Measurements from ENCODE around the gene TTC34.

The TTC34 gene

DNA sequence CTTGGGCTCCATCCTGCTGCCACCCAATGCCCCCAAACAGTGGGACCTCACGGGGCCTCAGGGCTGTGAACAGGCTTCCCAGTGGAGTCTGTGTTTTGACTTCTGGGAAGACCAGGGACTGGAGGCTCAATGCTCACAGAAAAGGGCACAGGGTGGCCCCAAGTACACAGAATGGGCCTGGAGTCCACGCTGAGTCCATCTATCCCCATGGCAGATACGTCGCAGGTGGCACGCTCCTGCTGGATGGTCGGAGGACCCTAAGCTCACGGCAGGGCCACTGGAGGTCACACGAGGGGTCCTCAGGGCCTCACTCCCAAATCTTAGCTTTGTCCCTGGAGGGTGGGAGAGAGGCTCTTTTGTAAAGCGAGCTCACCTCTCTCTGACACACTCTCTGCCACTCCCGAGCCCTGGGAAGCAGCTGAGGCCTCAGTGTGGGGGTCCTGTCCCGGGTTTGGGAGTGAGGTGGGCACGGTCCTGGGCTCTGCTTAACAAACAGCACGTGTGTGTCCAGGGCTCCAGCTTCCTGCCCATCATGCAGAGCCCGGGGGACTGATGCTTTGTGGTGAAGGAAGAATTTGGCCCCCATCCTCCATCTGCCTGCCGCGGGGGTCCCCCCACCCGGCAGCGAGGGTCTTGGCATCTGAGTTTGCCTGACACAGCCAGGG is 27.2 kb upstream of the TTC34 start:
- no peak for DNase-seq (ENCODE audit: low spot score)

DNA sequence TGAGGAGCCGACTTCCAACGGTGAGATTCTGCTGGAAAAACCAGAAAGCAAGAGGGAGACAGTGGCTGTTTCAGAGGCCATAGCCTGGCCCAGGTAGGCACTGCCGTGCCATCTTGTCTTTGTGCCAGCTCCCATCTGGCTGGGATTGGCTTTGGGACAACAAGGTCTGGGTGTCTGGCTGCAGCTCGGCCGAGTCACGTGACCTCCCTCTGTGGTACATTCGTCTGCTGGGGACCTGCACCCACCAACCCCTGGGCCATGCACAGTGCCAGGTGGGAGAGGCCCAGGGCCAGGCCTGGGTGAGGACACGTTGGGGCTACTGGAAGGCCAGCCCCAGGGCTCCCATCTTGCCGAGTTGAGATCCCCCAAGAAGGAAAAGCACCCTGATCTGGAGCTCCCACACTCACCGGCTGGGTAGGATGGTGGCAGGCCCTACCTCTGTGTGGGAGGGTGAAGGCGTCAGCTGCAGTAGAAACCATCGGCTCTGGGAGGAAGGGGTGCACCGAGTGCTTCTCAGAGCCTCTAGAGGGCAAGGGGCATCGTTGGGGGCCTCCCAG is 25.3 kb upstream of the TTC34 start:
- DNase-seq (ENCODE audit: low spot score): no peak

DNA sequence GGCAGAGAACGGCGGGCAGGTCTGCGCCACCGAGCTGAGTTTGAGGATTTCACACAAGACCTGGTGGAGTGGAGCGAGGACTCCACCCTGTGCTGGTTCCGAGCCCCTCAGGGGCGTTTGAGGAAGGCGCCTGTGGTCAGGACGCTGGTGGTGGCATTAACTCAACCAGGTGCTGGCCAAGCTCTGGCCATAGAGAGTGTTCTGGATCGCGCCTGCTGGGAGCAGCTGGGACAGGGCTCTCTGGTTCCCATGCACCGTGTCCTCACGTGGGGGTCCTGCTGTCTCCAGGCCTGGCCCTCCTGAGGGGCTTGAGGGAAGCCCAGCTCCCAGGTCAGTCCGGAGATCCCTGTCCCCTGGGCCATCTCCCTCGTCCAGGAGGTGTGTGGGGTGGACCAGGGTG is 24.8 kb upstream of the TTC34 start:
- DNase-seq (ENCODE audit: low spot score): no peak

DNA sequence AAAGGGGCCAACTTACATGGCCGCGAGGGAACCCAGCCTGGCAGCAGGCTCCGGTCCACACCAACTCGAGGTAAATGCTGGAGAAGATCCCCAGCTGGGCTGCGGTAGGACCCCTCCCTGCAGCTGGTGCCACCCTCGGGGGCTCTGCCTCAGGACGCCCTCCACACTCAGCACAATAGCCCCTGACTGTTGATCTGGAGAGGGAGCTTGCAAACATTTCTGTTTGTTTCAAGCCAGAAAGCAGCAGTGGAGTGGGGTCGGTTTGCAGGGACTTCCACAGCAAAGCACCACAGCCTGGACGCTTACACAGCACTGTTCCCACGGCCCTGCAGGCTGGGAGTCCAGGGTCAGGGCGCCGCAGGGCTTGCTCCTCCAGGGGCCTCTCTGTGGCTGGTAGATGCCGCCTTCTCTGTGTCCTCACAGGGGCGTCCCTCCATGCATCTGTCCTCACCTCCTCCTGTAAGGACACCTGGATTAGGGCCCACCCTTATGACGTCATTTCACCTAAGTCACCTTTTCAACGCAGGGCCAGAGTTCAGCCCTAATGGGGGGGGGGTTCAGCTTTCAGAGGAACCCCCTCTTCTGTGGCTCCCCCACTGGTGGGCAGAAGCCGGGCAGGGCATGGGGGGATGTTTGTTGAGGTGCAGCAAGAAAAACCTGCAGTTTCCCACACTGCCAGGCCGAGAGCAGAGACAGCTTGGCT is 24.1 kb upstream of the TTC34 start:
- no peak for DNase-seq (ENCODE audit: low spot score)

- DNase-seq (ENCODE audit: low spot score): no peak
Measured at GRCh38 chr1:2824999-2825398, 23.5 kb upstream of the TTC34 start.

GRCh38 chr1:2823921-2824610 is 22.6 kb upstream of the TTC34 start:
- DNase-seq (ENCODE audit: low spot score): no peak

- DNase-seq (ENCODE audit: low spot score): no peak
Measured at GRCh38 chr1:2822621-2823145, 21.2 kb upstream of the TTC34 start.

DNA sequence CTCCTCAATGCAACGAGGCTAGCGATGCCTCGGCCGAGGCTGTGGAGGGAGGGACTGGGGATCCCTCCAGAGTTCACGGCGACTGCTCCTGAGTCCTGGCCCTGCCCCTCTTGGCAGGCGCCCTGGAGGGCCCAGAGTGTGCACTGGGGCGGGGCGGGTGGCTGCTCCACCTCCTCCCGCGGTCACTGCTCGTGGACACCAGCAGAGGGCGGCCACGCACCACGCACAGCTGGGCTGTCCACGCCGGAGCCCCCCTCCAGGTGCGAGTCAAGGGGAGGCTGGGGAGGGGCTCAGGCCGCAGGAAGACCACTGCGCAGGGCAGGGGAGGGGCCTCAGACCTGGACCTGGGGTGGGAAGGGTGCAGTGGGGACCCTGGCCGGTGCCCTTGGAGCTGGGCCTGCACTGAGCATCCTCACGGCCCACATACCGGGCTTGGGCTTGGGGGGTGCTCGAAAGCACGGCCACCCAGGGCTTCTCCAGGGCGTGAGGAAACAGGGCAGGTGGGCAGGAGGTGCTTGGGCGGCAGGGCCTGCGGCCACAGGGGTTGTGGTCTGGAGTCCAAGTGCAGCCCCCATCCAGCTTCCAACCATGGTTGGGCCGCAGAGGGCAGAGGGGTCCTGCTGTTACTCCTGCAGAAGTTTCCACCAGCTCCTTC is 20.6 kb upstream of the TTC34 start:
- DNase-seq (ENCODE audit: low spot score): peak; percentile 60

GRCh38 chr1:2821373-2821955 is 20.0 kb upstream of the TTC34 start:
- DNase-seq (ENCODE audit: low spot score): no peak

DNA sequence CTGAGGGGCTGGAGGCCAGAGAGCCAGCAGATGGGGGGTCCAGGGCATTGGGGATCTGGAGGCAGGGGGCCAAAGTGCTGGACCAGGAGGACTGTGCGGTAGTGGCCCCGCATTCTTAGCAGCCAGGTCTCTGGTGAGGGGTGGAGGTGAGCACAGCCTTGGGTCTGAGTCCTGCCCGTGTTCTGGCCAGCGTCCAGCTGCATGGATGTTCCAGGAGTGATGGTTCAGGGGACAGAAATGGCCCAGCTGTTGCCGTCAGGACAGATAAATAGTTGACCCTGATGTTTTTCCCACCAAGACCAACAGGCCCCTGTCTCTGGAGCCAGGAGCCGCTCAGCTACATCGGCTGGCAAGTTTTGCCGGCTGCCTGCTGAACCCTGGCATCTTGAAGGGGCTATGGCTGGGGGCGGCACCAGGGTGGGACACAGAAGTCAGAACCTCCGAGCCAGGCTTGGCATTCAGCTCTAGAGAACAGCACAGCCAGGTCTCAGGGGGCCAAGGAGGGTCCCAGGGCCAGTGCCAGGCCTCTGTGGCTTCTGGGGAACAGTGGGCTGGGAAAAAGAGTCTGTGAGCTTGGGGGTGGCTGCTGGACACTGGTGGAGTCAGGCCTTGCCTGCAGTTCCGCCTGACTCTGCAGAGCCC is 19.4 kb upstream of the TTC34 start:
- DNase-seq (ENCODE audit: low spot score): no peak

GRCh38 chr1:2819831-2820730 is 18.6 kb upstream of the TTC34 start:
- no peak for DNase-seq (ENCODE audit: low spot score)

DNA sequence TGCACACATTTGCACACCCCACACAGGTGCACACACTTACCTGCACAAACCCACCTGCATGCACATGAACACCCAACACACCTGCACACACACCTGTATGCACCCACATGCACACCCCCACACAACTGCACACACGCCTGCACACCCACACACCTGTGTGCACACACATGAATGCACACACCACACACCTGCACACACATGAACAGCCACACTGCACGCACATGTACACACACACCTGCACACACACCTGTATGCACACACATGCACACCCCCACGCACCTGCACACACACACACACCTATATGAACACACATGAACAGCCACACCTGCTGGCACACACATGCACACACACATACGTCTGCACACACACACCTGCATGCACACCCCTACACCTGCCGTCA is 17.9 kb upstream of the TTC34 start:
- no peak for DNase-seq (ENCODE audit: low spot score)

GRCh38 chr1:2817784-2818564 is 16.5 kb upstream of the TTC34 start:
- DNase-seq (ENCODE audit: low spot score): no peak

- no peak for DNase-seq (ENCODE audit: low spot score)
Measured at GRCh38 chr1:2816786-2817185, 15.3 kb upstream of the TTC34 start.

DNA sequence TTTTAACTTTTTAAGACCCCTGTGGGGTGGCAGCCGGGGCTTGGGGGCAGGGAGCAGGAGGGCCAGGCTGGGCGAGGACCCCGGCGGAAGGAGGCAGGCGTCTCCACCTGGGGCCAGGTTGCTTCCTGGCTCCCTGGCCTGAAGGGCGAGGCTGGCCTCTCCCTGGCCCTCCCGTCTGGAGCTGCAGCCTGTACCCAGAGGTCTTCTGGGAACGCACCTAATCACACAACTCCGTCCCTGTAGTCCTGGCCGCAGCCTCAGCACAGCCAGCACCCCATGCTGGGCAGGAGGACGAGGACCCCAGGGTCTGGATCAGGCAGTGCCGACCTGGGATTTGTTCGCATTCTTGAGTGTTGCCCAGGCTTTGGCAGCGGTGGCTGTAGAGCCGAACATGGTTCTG is 14.1 kb upstream of the TTC34 start:
- DNase-seq (ENCODE audit: low spot score): no peak

DNA sequence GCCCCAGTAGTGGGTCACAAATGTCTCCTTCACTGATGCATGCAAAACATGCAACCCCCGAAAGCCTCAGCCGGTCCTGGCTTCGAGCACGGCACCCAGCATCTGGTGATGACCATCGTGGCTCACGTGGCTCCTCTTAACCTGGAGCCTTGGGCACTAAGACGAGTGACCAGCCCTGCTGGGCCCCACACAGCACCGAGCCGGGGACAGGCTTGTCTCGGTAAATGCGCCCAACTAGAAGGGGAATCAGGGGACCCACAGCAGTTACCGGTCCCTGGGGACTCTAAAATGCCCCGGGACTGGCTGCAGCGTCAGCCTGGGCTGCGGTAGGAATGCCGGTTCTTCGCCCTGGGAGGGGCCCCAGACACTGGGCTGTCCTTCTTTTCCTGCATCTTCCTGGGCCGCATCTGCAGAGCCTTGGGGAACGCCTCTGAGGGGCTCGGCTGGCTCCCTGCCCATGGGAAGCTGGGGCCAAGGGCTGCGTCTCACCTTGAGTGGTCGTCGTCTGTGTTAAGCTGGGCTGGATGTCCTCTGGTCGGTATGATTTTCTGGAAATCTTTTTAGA is 13.1 kb upstream of the TTC34 start:
- DNase-seq (ENCODE audit: low spot score): no peak

DNA sequence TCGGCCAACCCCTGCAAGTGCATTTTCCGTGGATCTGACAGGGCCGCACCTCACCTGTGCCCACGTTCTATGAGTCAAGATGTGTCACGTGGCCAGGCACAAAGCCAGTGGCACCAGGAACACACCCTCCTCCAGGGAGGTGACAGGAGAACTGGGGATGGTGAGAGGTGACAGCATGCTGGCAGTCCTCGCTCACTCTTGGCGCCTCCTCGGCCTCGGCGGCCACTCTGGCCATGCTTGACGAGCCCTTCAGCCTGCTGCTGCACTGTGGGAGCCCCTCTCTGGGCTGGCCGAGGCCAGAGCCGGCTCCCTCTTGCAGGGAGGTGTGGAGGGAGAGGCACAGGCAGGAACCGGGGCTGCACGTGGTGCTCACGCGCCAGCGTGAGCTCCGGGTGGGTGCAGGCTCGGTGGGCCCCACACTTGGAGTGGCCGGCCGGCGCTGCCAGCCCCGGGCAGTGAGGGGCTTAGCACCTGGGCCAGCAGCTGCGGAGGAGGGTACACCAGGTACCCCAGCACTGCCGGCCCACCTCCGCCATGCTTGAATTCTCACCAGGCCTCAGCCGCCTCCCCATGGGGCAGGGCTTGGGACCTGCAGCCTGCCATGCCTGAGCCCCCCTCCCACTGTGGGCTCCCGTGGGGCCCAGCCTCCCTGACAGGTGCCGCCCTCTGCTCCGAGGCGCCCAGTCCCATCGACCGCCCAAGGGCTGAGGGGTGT is 11.6 kb upstream of the TTC34 start:
- DNase-seq (ENCODE audit: low spot score): no peak

- DNase-seq (ENCODE audit: low spot score): no peak
Measured at GRCh38 chr1:2812136-2812535, 10.6 kb upstream of the TTC34 start.

GRCh38 chr1:2811533-2811918 is 10.0 kb upstream of the TTC34 start:
- no peak for DNase-seq (ENCODE audit: low spot score)
